GM23338 (cell line): ENCODE results near the gene PRCC. TPM values are rescaled to one million over a fixed set of nuclear protein-coding genes. Genes with fewer than 3 reads are reported as not detected.

Source experiments
- ATAC-seq: fragments of 200-7000 bp; cut with Tn5 transposase; 3 replicates; pipeline ENCODE4 v1.9.1; 2020
- DNase-seq: peaks from one replicate; pipeline ENCODE4 v3.0.0-alpha.2; 2015; ENCODE audit warnings: low spot score
- H2AFZ ChIP-seq: fragments of 200-600 bp; sonication (generic); 2 replicates; pipeline ENCODE4 v1.8.0; 2016; ENCODE audit warnings: antibody characterized with exemption, mild to moderate bottlenecking, moderate library complexity
- H3F3A ChIP-seq: fragments of 200-600 bp; sonication (generic); replicated peaks from 2 replicates; pipeline ENCODE4 v1.8.0; 2017; ENCODE audit warnings: antibody characterized with exemption, mixed run types, low read depth
- H3K27ac ChIP-seq: fragments of 200-600 bp; sonication (generic); 2 replicates; pipeline ENCODE4 v1.6.1; 2016; ENCODE audit warnings: low read depth
- H3K27me3 ChIP-seq: fragments of 200-600 bp; sonication (generic); 2 replicates; pipeline ENCODE4 v1.8.0; 2016; ENCODE audit warnings: mild to moderate bottlenecking, mixed run types, moderate library complexity; ENCODE audit not compliant: insufficient read depth
- H3K36me3 ChIP-seq: fragments of 200-600 bp; sonication (generic); 2 replicates; pipeline ENCODE4 v1.8.0; 2016; ENCODE audit warnings: mild to moderate bottlenecking; ENCODE audit not compliant: insufficient read depth
- H3K4me1 ChIP-seq: fragments of 200-600 bp; sonication (generic); 2 replicates; pipeline ENCODE4 v1.8.0; 2016; ENCODE audit warnings: mild to moderate bottlenecking, moderate library complexity; ENCODE audit not compliant: insufficient read depth
- H3K4me2 ChIP-seq: fragments of 200-600 bp; sonication (generic); 2 replicates; pipeline ENCODE4 v1.7.1; 2017; ENCODE audit warnings: mixed run types
- H3K4me3 ChIP-seq: fragments of 200-600 bp; sonication (generic); 2 replicates; pipeline ENCODE4 v1.6.1; 2016; ENCODE audit warnings: mixed run types
- H3K79me2 ChIP-seq: fragments of 200-600 bp; sonication (generic); replicated peaks from 2 replicates; pipeline ENCODE4 v1.8.0; 2017; ENCODE audit warnings: mild to moderate bottlenecking; ENCODE audit not compliant: insufficient read depth
- H3K9me2 ChIP-seq: fragments of 200-600 bp; sonication (generic); 2 replicates; pipeline ENCODE4 v1.8.0; 2017; ENCODE audit not compliant: insufficient read depth
- H4K20me1 ChIP-seq: fragments of 200-600 bp; sonication (generic); replicated peaks from 2 replicates; pipeline ENCODE4 v1.8.0; 2017; ENCODE audit warnings: mild to moderate bottlenecking; ENCODE audit not compliant: insufficient read depth
- H3K27ac Mint-ChIP-seq: 2 replicates; pipeline ENCODE4 v1.8.0; 2020; ENCODE audit warnings: inconsistent platforms, mild to moderate bottlenecking, moderate library complexity, mixed read lengths
- H3K27me3 Mint-ChIP-seq: 3 replicates; pipeline ENCODE4 v1.8.0; 2022; ENCODE audit warnings: low read depth, mild to moderate bottlenecking, moderate library complexity, mixed read lengths, inconsistent platforms; ENCODE audit not compliant: insufficient read depth, poor library complexity
- H3K36me3 Mint-ChIP-seq: 3 replicates; pipeline ENCODE4 v1.8.0; 2021; ENCODE audit warnings: low read depth, mild to moderate bottlenecking, inconsistent platforms, moderate library complexity, mixed read lengths
- H3K4me1 Mint-ChIP-seq: 3 replicates; pipeline ENCODE4 v1.8.0; 2020; ENCODE audit warnings: mild to moderate bottlenecking, inconsistent platforms, mixed read lengths
- H3K4me3 Mint-ChIP-seq: 3 replicates; pipeline ENCODE4 v1.8.0; 2021; ENCODE audit warnings: moderate library complexity, mild to moderate bottlenecking, inconsistent platforms, mixed read lengths
- H3K9me3 Mint-ChIP-seq: 3 replicates; pipeline ENCODE4 v1.8.0; 2020; ENCODE audit warnings: moderate library complexity, mild to moderate bottlenecking, inconsistent platforms, mixed read lengths
- CREB1 ChIP-seq: fragments of 250-450 bp; sonication (Bioruptor Pico); IDR thresholded peaks from 2 replicates; pipeline ENCODE4 v1.5.0; 2020; ENCODE audit warnings: low read depth, mild to moderate bottlenecking, moderate library complexity
- CTCF ChIP-seq, 2 experiments: fragments of 200-600 bp in 1 of 2; sonication (generic) in 1 of 2; conservative IDR thresholded peaks; 2 replicates each; pipeline versions ENCODE4 v1.5.1 to v1.6.1; 2016 to 2017; ENCODE audit warnings: antibody characterized with exemption in 2 of 2, low read depth in 2 of 2, mild to moderate bottlenecking in 2 of 2, moderate library complexity in 1 of 2
- ETS1 ChIP-seq: IDR thresholded peaks from 2 replicates; pipeline ENCODE4 v1.6.1; 2016; ENCODE audit warnings: antibody characterized with exemption
- EZH2 ChIP-seq: fragments of 200-600 bp; sonication (generic); IDR thresholded peaks from one replicate; pipeline ENCODE4 v1.8.0; 2017; ENCODE audit warnings: antibody characterized with exemption, mild to moderate bottlenecking, low read depth; ENCODE audit not compliant: unreplicated experiment
- EZH2phosphoT487 ChIP-seq: fragments of 200-600 bp; sonication (generic); IDR thresholded peaks from one replicate; pipeline ENCODE4 v1.8.1; 2018; ENCODE audit warnings: antibody characterized with exemption; ENCODE audit not compliant: unreplicated experiment
- JUNB ChIP-seq: IDR thresholded peaks from one replicate; pipeline ENCODE4 v1.6.1; 2016; ENCODE audit warnings: antibody characterized with exemption; ENCODE audit not compliant: unreplicated experiment
- NANOG ChIP-seq: IDR thresholded peaks from 2 replicates; pipeline ENCODE4 v1.6.1; 2016; ENCODE audit warnings: antibody characterized with exemption, borderline replicate concordance
- POLR2AphosphoS5 ChIP-seq: IDR thresholded peaks from 2 replicates; pipeline ENCODE4 v1.6.1; 2016; ENCODE audit warnings: antibody characterized with exemption, low read depth
- REST ChIP-seq: IDR thresholded peaks from one replicate; pipeline ENCODE4 v1.6.1; 2018; ENCODE audit warnings: antibody characterized with exemption; ENCODE audit not compliant: unreplicated experiment
- STAT1 ChIP-seq: IDR thresholded peaks from one replicate; pipeline ENCODE4 v1.6.1; 2016; ENCODE audit warnings: antibody characterized with exemption; ENCODE audit not compliant: unreplicated experiment
- ZNF114 ChIP-seq: fragments of 250-450 bp; sonication (Bioruptor Pico); IDR thresholded peaks from 2 replicates; pipeline ENCODE4 v1.5.0; 2020; ENCODE audit warnings: mild to moderate bottlenecking, moderate library complexity
- ZNF331 ChIP-seq: fragments of 250-450 bp; sonication (Bioruptor Pico); IDR thresholded peaks from 2 replicates; pipeline ENCODE4 v1.5.0; 2020; ENCODE audit warnings: low read depth, mild to moderate bottlenecking, moderate library complexity
- polyA plus RNA-seq: library from polyadenylated mRNA; unstranded; fragments of >200 nt; fragmentation: Nextera tagmentation; extraction: Ambion mirVana; gene quantifications from 2 replicates; pipeline ENCODE4 v1.2.1, GENCODE V29; 2016
- total RNA-seq: library from RNA; depleted of rRNA; stranded (reverse); fragments of >200 nt; shearing (Covaris generic); gene quantifications from 2 replicates; pipeline ENCODE4 v1.2.3, GENCODE V29; 2014

The PRCC gene
- total and polyA plus RNA-seq, 2 experiments from 2014 or later: 66.2 to 72.9 TPM

- 0 out of 2 replicates have a peak overlapping the region, but pooled peaks have one; percentile 58 for H3K27ac Mint-ChIP-seq
- H3K9me2 ChIP-seq: no peaks in the 10 kb centered on the region
- no peak for TF ChIP-seq CREB1 (CRISPR knock-in tag)
- TF ChIP-seq CTCF (conservative IDR thresholded peaks at IDR 0.05; ENCODE audit: low read depth in 2 of 2): no peak
- no peak for TF ChIP-seq ZNF331 (CRISPR knock-in tag)
- TF ChIP-seq REST: no peak
- TF ChIP-seq ZNF114 (CRISPR knock-in tag): no peak
- no peak for TF ChIP-seq STAT1
- no peak for TF ChIP-seq JUNB
- no peak for TF ChIP-seq POLR2AphosphoS5
- TF ChIP-seq EZH2phosphoT487: no peak
- TF ChIP-seq ETS1: no peak
- no peak for TF ChIP-seq NANOG
- TF ChIP-seq EZH2: no peak
- H3K4me2 ChIP-seq: no peak overlapping the region
- H3K4me1 ChIP-seq: peaks cover 52% of the 10 kb centered on the region
- no peak overlapping the region for H2AFZ ChIP-seq
- peaks cover 43% of the 10 kb centered on the region for H3K79me2 ChIP-seq
- H3K4me3 ChIP-seq: no peak overlapping the region
- H3K4me1 Mint-ChIP-seq: peaks cover 50% of the 10 kb centered on the region
- no peaks in the 10 kb centered on the region for H3K27me3 ChIP-seq
- H4K20me1 ChIP-seq: peaks cover 9% of the 10 kb centered on the region
- H3K36me3 ChIP-seq: peaks cover 5% of the 10 kb centered on the region; the same call in 1 of the 2 replicates
- H3K27ac ChIP-seq: no peak overlapping the region; the same call in 1 of the 2 replicates
- H3K9me3 Mint-ChIP-seq: no peaks in the 10 kb centered on the region; the same call in 1 of the 3 replicates
- ATAC-seq (no peak), DNase-seq (no peak)
- peaks cover 36% of the 10 kb centered on the region for H3K27me3 Mint-ChIP-seq
- no peak overlapping the region for H3K4me3 Mint-ChIP-seq
- peaks cover 39% of the 10 kb centered on the region for H3F3A ChIP-seq
- peaks cover 46% of the 10 kb centered on the region for H3K36me3 Mint-ChIP-seq
Observed at GRCh38 chr1:156743367-156744302, 23.7 kb upstream of the PRCC start.
